K562 (cell line): ENCODE measurements around the gene AGRN. TPM values are rescaled to one million over a fixed set of nuclear protein-coding genes. Genes with fewer than 3 reads are reported as not detected.

Experiments
- ETV5 ChIP-seq: sonication (generic); formaldehyde crosslinking; IDR thresholded peaks from 2 replicates; pipeline ENCODE4 v1.4.0; 2020; ENCODE audit warnings: low read depth, mild to moderate bottlenecking, missing genetic modification reagents
- GABPB2 ChIP-seq: fragments of 250-450 bp; sonication (Bioruptor Pico); conservative IDR thresholded peaks from 2 replicates; pipeline ENCODE4 v1.5.1; 2021; ENCODE audit warnings: mild to moderate bottlenecking
- HSF4 ChIP-seq: fragments of 250-450 bp; sonication (Bioruptor Pico); IDR thresholded peaks from 2 replicates; pipeline ENCODE4 v2.1.2; 2022; ENCODE audit warnings: mild to moderate bottlenecking, moderate library complexity, borderline replicate concordance
- KDM1A ChIP-seq, 2 experiments: fragments of 450-650 bp; IDR thresholded peaks; 2 replicates each; pipeline ENCODE4 v1.6.1; 2016; ENCODE audit warnings: mild to moderate bottlenecking in 2 of 2
- KDM4B ChIP-seq, 2 experiments: fragments of 450-650 bp in 1 of 2; sonication (generic) in 1 of 2; IDR thresholded peaks; 2 replicates each; pipeline ENCODE4 v1.6.1; 2016 to 2017; ENCODE audit warnings: borderline replicate concordance in 2 of 2, antibody characterized with exemption in 1 of 2, low read depth in 1 of 2, mild to moderate bottlenecking in 1 of 2
- L3MBTL2 ChIP-seq: fragments of 450-650 bp; IDR thresholded peaks from 2 replicates; pipeline ENCODE4 v1.6.1; 2016; ENCODE audit warnings: mild to moderate bottlenecking, moderate library complexity
- MCM2 ChIP-seq: fragments of 450-650 bp; IDR thresholded peaks from 2 replicates; pipeline ENCODE4 v1.6.1; 2017; ENCODE audit warnings: low read depth, mild to moderate bottlenecking
- MEF2D ChIP-seq: conservative IDR thresholded peaks from 2 replicates; pipeline ENCODE4 v1.6.1; 2016; ENCODE audit warnings: low read depth, missing genetic modification characterization, missing compliant biosample characterization
- MYC ChIP-seq, 2 experiments: fragments of 250-450 bp in 1 of 2; sonication (Bioruptor Pico) in 1 of 2; IDR thresholded peaks; 2 replicates each; pipeline versions ENCODE4 v1.5.1 to v1.6.1; 2012 to 2021; ENCODE audit warnings: low read depth in 2 of 2, borderline replicate concordance in 1 of 2, improper control_type of control experiment in 1 of 2, low read length in 1 of 2, mild to moderate bottlenecking in 1 of 2, moderate library complexity in 1 of 2
- NR2C1 ChIP-seq, 2 experiments: fragments of 450-650 bp; IDR thresholded peaks; 2 replicates each; pipeline ENCODE4 v1.6.1; 2017; ENCODE audit warnings: mild to moderate bottlenecking in 2 of 2, antibody characterized with exemption in 1 of 2, inconsistent platforms in 1 of 2, missing compliant biosample characterization in 1 of 2, missing genetic modification characterization in 1 of 2
- PTRF ChIP-seq: fragments of 450-650 bp; IDR thresholded peaks from 2 replicates; pipeline ENCODE4 v1.6.1; 2016; ENCODE audit warnings: mild to moderate bottlenecking, missing genetic modification characterization, missing compliant biosample characterization
- RBBP5 ChIP-seq: fragments of 200-600 bp; sonication (generic); IDR thresholded peaks from 2 replicates; pipeline ENCODE4 v1.6.1; 2012; ENCODE audit warnings: borderline replicate concordance, mild to moderate bottlenecking, low read length, control low read depth, inconsistent platforms; ENCODE audit not compliant: insufficient read depth, poor library complexity, severe bottlenecking
- RBM14 ChIP-seq: fragments of 200-400 bp; formaldehyde crosslinking; IDR thresholded peaks from 2 replicates; pipeline ENCODE4 v1.6.1; 2018; ENCODE audit warnings: low read depth, mild to moderate bottlenecking, low read length, moderate library complexity, borderline replicate concordance; ENCODE audit not compliant: insufficient read depth
- TCF3 ChIP-seq: sonication (generic); formaldehyde crosslinking; IDR thresholded peaks from 2 replicates; pipeline ENCODE4 v1.4.0; 2020; ENCODE audit warnings: mild to moderate bottlenecking, missing genetic modification reagents
- TFAP4 ChIP-seq: sonication (generic); formaldehyde crosslinking; IDR thresholded peaks from 2 replicates; pipeline ENCODE4 v1.8.0; 2022; ENCODE audit warnings: missing genetic modification reagents, mild to moderate bottlenecking, moderate library complexity, borderline replicate concordance
- TGIF2 ChIP-seq: sonication (generic); formaldehyde crosslinking; IDR thresholded peaks from 2 replicates; pipeline ENCODE4 v1.8.1; 2022; ENCODE audit warnings: mild to moderate bottlenecking, missing genetic modification reagents, moderate library complexity
- U2AF1 ChIP-seq: fragments of 200-400 bp; formaldehyde crosslinking; optimal IDR thresholded peaks from 2 replicates; pipeline ENCODE3; 2017; ENCODE audit warnings: mild to moderate bottlenecking, low read depth, low read length, moderate library complexity
- ZNF124 ChIP-seq: sonication (generic); formaldehyde crosslinking; IDR thresholded peaks from 2 replicates; pipeline ENCODE4 v1.8.1; 2022; ENCODE audit warnings: missing genetic modification reagents
- ZNF232 ChIP-seq: sonication (generic); formaldehyde crosslinking; IDR thresholded peaks from 2 replicates; pipeline ENCODE4 v1.8.0; 2022; ENCODE audit warnings: mild to moderate bottlenecking, missing genetic modification reagents
- ZNF324 ChIP-seq: fragments of 250-450 bp; sonication (Bioruptor Pico); IDR thresholded peaks from 2 replicates; pipeline ENCODE4 v1.4.0; 2020; ENCODE audit warnings: mild to moderate bottlenecking
- ZNF586 ChIP-seq: fragments of 450-650 bp; formaldehyde crosslinking; conservative IDR thresholded peaks from 2 replicates; pipeline ENCODE4 v1.4.0; 2020; ENCODE audit warnings: mild to moderate bottlenecking, moderate library complexity
- ZNF707 ChIP-seq: fragments of 250-450 bp; sonication (Bioruptor Pico); conservative IDR thresholded peaks from 2 replicates; pipeline ENCODE4 v1.8.0; 2022; ENCODE audit warnings: inconsistent platforms, mild to moderate bottlenecking, moderate library complexity
- ZNF79 ChIP-seq: fragments of 250-450 bp; sonication (Bioruptor Pico); IDR thresholded peaks from 2 replicates; pipeline ENCODE4 v1.4.0; 2020; ENCODE audit warnings: low read depth, mild to moderate bottlenecking, moderate library complexity
- polyA plus RNA-seq, 8 experiments: library from polyadenylated mRNA; depleted of rRNA in 4 of 8; stranded (reverse) in 5 of 8; unstranded in 3 of 8; fragments of >200 nt; fragmentation: Nextera tagmentation in 2 of 8; fragmentation: Illumina TruSeq in 1 of 8; extraction: Ambion mirVana in 2 of 8; extraction: Trizol in 1 of 8; gene quantifications; 2 replicates each; pipeline versions ENCODE4 v1.2.1 to v1.2.3, GENCODE V29; 2011 to 2014; ENCODE audit warnings: inconsistent platforms in 1 of 8, missing spikeins in 1 of 8
- total RNA-seq, 7 experiments: library from RNA; depleted of rRNA in 6 of 7; stranded (reverse); fragments of >200 nt in 6 of 7; fragmentation: Illumina TruSeq in 2 of 7; extraction: Trizol in 2 of 7; gene quantifications; 2 replicates each; pipeline versions ENCODE4 v1.2.1 to v1.2.3, GENCODE V29; 2011 to 2021; ENCODE audit warnings: low replicate concordance in 1 of 7
- TF ChIP-seq, protein P1 (sequence below): sonication (generic); formaldehyde crosslinking; IDR thresholded peaks from 2 replicates; pipeline ENCODE4 v1.8.1; 2023; ENCODE audit warnings: mild to moderate bottlenecking, missing genetic modification reagents

AGRN gene
- total and polyA plus RNA-seq, 9 of the 15 experiments (the other 6 are each of a cell fraction or from before 2014, with no cell fraction given), result 0.04 to 111 (median 18.1) TPM

DNA sequence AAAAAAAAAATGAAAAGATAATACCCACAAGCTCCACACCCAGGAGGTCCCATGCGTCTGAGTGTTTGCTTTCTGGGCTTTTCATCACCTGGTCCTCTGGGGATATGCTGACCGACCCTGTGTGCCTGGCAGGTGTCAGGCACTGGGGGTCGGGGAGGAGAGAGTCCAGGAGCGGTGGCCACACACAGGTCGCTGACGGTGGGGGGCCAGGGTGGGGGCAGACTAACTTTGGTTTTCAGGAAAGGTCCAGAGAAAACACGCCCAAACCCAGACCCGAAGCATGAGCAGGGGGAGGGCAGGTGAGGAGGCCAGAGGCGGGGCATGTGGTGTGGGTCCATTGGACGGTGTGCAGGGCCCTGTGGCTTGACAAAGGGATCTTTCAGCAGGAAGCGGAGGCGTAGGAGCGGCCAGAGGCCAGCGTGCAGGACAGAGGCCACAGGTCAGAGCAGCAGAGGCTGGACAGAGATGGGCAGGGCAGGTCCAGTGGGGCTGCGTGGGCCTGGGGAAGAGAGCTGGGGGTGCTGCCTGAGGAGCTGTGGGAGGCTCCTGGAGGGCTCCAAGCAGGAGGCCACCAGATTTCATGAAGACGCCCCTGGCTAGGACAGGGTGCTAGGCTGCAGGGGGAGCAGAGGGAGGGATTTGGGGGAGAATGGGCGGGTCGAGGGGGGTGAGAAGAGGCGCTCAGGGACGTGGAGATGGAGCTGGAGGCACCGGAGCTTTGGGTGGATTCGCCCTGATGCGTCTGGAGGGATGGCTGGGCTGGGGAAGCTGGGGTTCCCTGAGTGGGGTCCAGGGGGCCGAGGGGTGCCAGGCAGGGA is 38.4 kb downstream of the AGRN start (continued):
- TF ChIP-seq ZNF586 (no peak), RBBP5 (peak; percentile 13), PTRF (tag) (no peak), MCM2 (no peak), ETV5 (peak; percentile 45; the same call in 1 of the 2 replicates), GABPB2 (CRISPR knock-in tag) (no peak), HSF4 (no peak), MYC (IDR thresholded peaks at IDR 0.05; ENCODE audit: low read depth, low read length) (peak; percentile 54; the same call in 1 of the 2 replicates), MYC (CRISPR knock-in tag; IDR thresholded peaks at IDR 0.05; ENCODE audit: borderline replicate concordance, low read depth) (no peak), ZNF124 (CRISPR knock-in tag) (no peak), RBM14 (no peak), TFAP4 (CRISPR knock-in tag) (peak; percentile 13; the same call in 1 of the 2 replicates), L3MBTL2 (peak; percentile 8; the same call in 1 of the 2 replicates), ZNF232 (CRISPR knock-in tag) (no peak), KDM1A (IDR thresholded peaks at IDR 0.05) (no peak), ZNF79 (CRISPR knock-in tag) (no peak), KDM4B (IDR thresholded peaks at IDR 0.05; ENCODE audit: borderline replicate concordance in 2 of 2, low read depth in 1 of 2) (no peak), TCF3 (CRISPR knock-in tag) (peak; percentile 27; the same call in 1 of the 2 replicates), TGIF2 (no peak), U2AF1 (no peak), MEF2D (tag) (no peak), ZNF707 (CRISPR knock-in tag) (no peak), NR2C1 (IDR thresholded peaks at IDR 0.05) (no peak), NR2C1 (tag; IDR thresholded peaks at IDR 0.05) (peak; percentile 70), ZNF324 (CRISPR knock-in tag) (no peak)
- TF ChIP-seq, protein P1, sequence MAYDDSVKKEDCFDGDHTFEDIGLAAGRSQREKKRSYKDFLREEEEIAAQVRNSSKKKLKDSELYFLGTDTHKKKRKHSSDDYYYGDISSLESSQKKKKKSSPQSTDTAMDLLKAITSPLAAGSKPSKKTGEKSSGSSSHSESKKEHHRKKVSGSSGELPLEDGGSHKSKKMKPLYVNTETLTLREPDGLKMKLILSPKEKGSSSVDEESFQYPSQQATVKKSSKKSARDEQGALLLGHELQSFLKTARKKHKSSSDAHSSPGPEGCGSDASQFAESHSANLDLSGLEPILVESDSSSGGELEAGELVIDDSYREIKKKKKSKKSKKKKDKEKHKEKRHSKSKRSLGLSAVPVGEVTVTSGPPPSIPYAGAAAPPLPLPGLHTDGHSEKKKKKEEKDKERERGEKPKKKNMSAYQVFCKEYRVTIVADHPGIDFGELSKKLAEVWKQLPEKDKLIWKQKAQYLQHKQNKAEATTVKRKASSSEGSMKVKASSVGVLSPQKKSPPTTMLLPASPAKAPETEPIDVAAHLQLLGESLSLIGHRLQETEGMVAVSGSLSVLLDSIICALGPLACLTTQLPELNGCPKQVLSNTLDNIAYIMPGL, result no peak
